Measurements from ENCODE around the gene GPC6. TPM values are rescaled to one million over a fixed set of nuclear protein-coding genes. Genes with fewer than 3 reads are reported as not detected.

GPC6 gene
- polyA plus RNA-seq, 1 donor (not counting 4 experiments of a cell fraction or from before 2014, with no cell fraction given): 0.42 TPM

GRCh38 chr13:93805736-93806135 is 579.1 kb downstream of the GPC6 start:
- H3K9me1 ChIP-seq (ENCODE audit: control insufficient read depth, extremely low read depth, insufficient read depth, low read length): no peaks in the 10 kb centered on the region
- no peak overlapping the region for H3K4me2 ChIP-seq (ENCODE audit: control insufficient read depth, extremely low read depth, insufficient read depth, low read depth, low read length)
- H2AFZ ChIP-seq (ENCODE audit: control insufficient read depth, low read length): no peak overlapping the region
- DNase-seq (ENCODE audit: low read depth, low spot score) (no peak), FAIRE-seq (no peak)
- TF ChIP-seq EZH2 (IDR thresholded peaks at IDR 0.05; ENCODE audit: low read length) (no peak), CTCF (optimal IDR thresholded peaks at IDR 0.05 in 1 of 3, IDR thresholded peaks at IDR 0.05 in 1 of 3, conservative IDR thresholded peaks at IDR 0.05 in 1 of 3; ENCODE audit: extremely low read depth in 1 of 3, insufficient read depth in 2 of 3, low read length in 3 of 3) (no peak)
- no peak overlapping the region for H3K4me3 ChIP-seq (ENCODE audit: control insufficient read depth in 2 of 3, extremely low read depth in 1 of 3, insufficient read depth in 2 of 3, low read depth in 1 of 3, low read length in 3 of 3)
- H3K36me3 ChIP-seq (ENCODE audit: control insufficient read depth in 2 of 2, extremely low read depth in 1 of 2, insufficient read depth in 2 of 2, low read length in 2 of 2): no peaks in the 10 kb centered on the region
- dilution Hi-C loops (cut with MboI; ENCODE audit: extremely low pct_ligation_motif_present, low sequenced_read_pairs): no loop called here
- H3K4me1 ChIP-seq (ENCODE audit: control insufficient read depth, extremely low read depth, insufficient read depth, low read length): no peaks in the 10 kb centered on the region
- H3K9ac ChIP-seq (ENCODE audit: control insufficient read depth, extremely low read depth, insufficient read depth, low read length): no peak overlapping the region
- no peaks in the 10 kb centered on the region for H3K79me2 ChIP-seq (ENCODE audit: control insufficient read depth, insufficient read depth, low read length)
- H3K27ac ChIP-seq (ENCODE audit: control insufficient read depth, insufficient read depth, low read length): no peak overlapping the region
- no peaks in the 10 kb centered on the region for H3K27me3 ChIP-seq (ENCODE audit: control insufficient read depth, extremely low read depth, insufficient read depth, low read length)
- H3K9me3 ChIP-seq (ENCODE audit: control insufficient read depth, low read depth, low read length): no peaks in the 10 kb centered on the region
- no peaks in the 10 kb centered on the region for H4K20me1 ChIP-seq (ENCODE audit: control insufficient read depth, extremely low read depth, insufficient read depth, low read length)

- Histone ChIP-seq H4K20me1 (ENCODE audit: control insufficient read depth, extremely low read depth, insufficient read depth, low read length) (no peaks in the 10 kb centered on the region), H3K79me2 (ENCODE audit: control insufficient read depth, insufficient read depth, low read length) (no peaks in the 10 kb centered on the region), H3K4me1 (ENCODE audit: control insufficient read depth, extremely low read depth, insufficient read depth, low read length) (no peaks in the 10 kb centered on the region), H3K9me1 (ENCODE audit: control insufficient read depth, extremely low read depth, insufficient read depth, low read length) (no peaks in the 10 kb centered on the region), H3K27me3 (ENCODE audit: control insufficient read depth, extremely low read depth, insufficient read depth, low read length) (no peaks in the 10 kb centered on the region), H3K36me3 (ENCODE audit: control insufficient read depth in 2 of 2, extremely low read depth in 1 of 2, insufficient read depth in 2 of 2, low read length in 2 of 2) (no peaks in the 10 kb centered on the region), H3K4me3 (ENCODE audit: control insufficient read depth in 2 of 3, extremely low read depth in 1 of 3, insufficient read depth in 2 of 3, low read depth in 1 of 3, low read length in 3 of 3) (no peak overlapping the region), H2AFZ (ENCODE audit: control insufficient read depth, low read length) (no peak overlapping the region), H3K9me3 (ENCODE audit: control insufficient read depth, low read depth, low read length) (no peaks in the 10 kb centered on the region), H3K4me2 (ENCODE audit: control insufficient read depth, extremely low read depth, insufficient read depth, low read depth, low read length) (no peak overlapping the region), H3K27ac (ENCODE audit: control insufficient read depth, insufficient read depth, low read length) (no peak overlapping the region), H3K9ac (ENCODE audit: control insufficient read depth, extremely low read depth, insufficient read depth, low read length) (no peak overlapping the region)
- FAIRE-seq: no peak
- no peak for DNase-seq (ENCODE audit: low read depth, low spot score)
- dilution Hi-C loops (cut with MboI; ENCODE audit: extremely low pct_ligation_motif_present, low sequenced_read_pairs): no loop called here
- TF ChIP-seq EZH2 (IDR thresholded peaks at IDR 0.05; ENCODE audit: low read length): no peak
Measured at GRCh38 chr13:93806861-93807260, 580.3 kb downstream of the GPC6 start.

DNA sequence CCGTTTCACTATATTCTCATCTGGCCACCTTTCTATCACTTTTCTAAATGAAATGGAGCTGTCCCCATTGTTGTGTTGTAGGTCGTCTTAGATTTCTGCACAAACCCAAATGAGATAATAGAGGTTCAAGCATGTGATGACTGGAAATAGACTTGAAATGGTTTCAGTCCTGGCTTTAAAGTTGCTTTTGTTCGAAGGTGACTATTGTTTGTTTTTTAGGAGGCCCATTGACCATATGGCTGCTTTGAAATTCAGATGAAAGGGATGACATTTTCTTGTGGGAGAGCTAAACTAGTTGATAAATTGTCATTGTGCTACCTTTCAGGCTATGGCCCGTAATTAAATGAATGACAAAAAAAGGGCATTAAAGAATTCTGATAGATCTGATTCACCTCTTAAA is 583.7 kb downstream of the GPC6 start:
- dilution Hi-C loops (cut with MboI; ENCODE audit: extremely low pct_ligation_motif_present, low sequenced_read_pairs): no loop called here
- FAIRE-seq (no peak), DNase-seq (ENCODE audit: low read depth, low spot score) (no peak)
- Histone ChIP-seq H4K20me1 (ENCODE audit: control insufficient read depth, extremely low read depth, insufficient read depth, low read length) (no peaks in the 10 kb centered on the region), H3K79me2 (ENCODE audit: control insufficient read depth, insufficient read depth, low read length) (no peaks in the 10 kb centered on the region), H3K9me3 (ENCODE audit: control insufficient read depth, low read depth, low read length) (no peaks in the 10 kb centered on the region), H3K9me1 (ENCODE audit: control insufficient read depth, extremely low read depth, insufficient read depth, low read length) (no peaks in the 10 kb centered on the region), H3K36me3 (ENCODE audit: control insufficient read depth in 2 of 2, extremely low read depth in 1 of 2, insufficient read depth in 2 of 2, low read length in 2 of 2) (no peaks in the 10 kb centered on the region), H3K4me2 (ENCODE audit: control insufficient read depth, extremely low read depth, insufficient read depth, low read depth, low read length) (no peak overlapping the region), H3K27me3 (ENCODE audit: control insufficient read depth, extremely low read depth, insufficient read depth, low read length) (no peaks in the 10 kb centered on the region), H3K27ac (ENCODE audit: control insufficient read depth, insufficient read depth, low read length) (no peak overlapping the region), H3K4me3 (ENCODE audit: control insufficient read depth in 2 of 3, extremely low read depth in 1 of 3, insufficient read depth in 2 of 3, low read depth in 1 of 3, low read length in 3 of 3) (no peak overlapping the region), H3K4me1 (ENCODE audit: control insufficient read depth, extremely low read depth, insufficient read depth, low read length) (no peaks in the 10 kb centered on the region), H2AFZ (ENCODE audit: control insufficient read depth, low read length) (no peak overlapping the region), H3K9ac (ENCODE audit: control insufficient read depth, extremely low read depth, insufficient read depth, low read length) (no peak overlapping the region)
- TF ChIP-seq EZH2 (IDR thresholded peaks at IDR 0.05; ENCODE audit: low read length) (no peak), CTCF (optimal IDR thresholded peaks at IDR 0.05 in 1 of 3, IDR thresholded peaks at IDR 0.05 in 1 of 3, conservative IDR thresholded peaks at IDR 0.05 in 1 of 3; ENCODE audit: extremely low read depth in 1 of 3, insufficient read depth in 2 of 3, low read length in 3 of 3) (no peak)

Measured in keratinocyte (primary cell).